Esophagus (tissue), 2 donors: ENCODE results near the gene TAS2R43. TPM values are rescaled to one million over a fixed set of nuclear protein-coding genes. Genes with fewer than 3 reads are reported as not detected.
"Not testable (repeated sequence)": the region's sequence is repeated elsewhere in the genome, so short reads cannot be mapped to it uniquely, and the experiment has no call there.

Experiments used
- H3K27ac ChIP-seq, 2 donors: one replicate each; pipeline ENCODE4 v1.5.1; 2013; ENCODE audit warnings: low read depth in 2 of 2, mild to moderate bottlenecking in 2 of 2, inconsistent platforms in 1 of 2, low read length in 1 of 2, moderate library complexity in 1 of 2
- H3K27me3 ChIP-seq, 2 donors: one replicate each; pipeline ENCODE4 v1.6.1; 2013; ENCODE audit warnings: low read length in 2 of 2, control low read depth in 1 of 2, mild to moderate bottlenecking in 1 of 2; ENCODE audit not compliant: insufficient read depth in 2 of 2, control insufficient read depth in 1 of 2
- H3K36me3 ChIP-seq, 2 donors: one replicate each; pipeline ENCODE4 v1.6.1; 2013; ENCODE audit warnings: low read length in 1 of 2; ENCODE audit not compliant: control insufficient read depth in 2 of 2, insufficient read depth in 2 of 2
- H3K4me1 ChIP-seq, 2 donors: one replicate each; pipeline ENCODE4 v1.6.1; 2013; ENCODE audit warnings: low read length in 1 of 2; ENCODE audit not compliant: control insufficient read depth in 2 of 2, insufficient read depth in 2 of 2
- H3K4me3 ChIP-seq, 2 donors: one replicate each; pipeline ENCODE4 v1.5.1; 2013; ENCODE audit warnings: low read length in 2 of 2, mild to moderate bottlenecking in 2 of 2, low read depth in 1 of 2, moderate library complexity in 1 of 2
- H3K9me3 ChIP-seq, 2 donors: one replicate each; pipeline ENCODE4 v1.6.1; 2013; ENCODE audit warnings: mild to moderate bottlenecking in 2 of 2, low read depth in 1 of 2, low read length in 1 of 2, moderate library complexity in 1 of 2; ENCODE audit not compliant: control insufficient read depth in 2 of 2, insufficient read depth in 1 of 2
- WGBS, 2 donors: extraction: QIAGEN DNeasy Blood & Tissue Kit; methylation state at CpG; one replicate each; pipeline ENCODE4 v1.1.7; 2013; 5-methylcytosine and 5-hydroxymethylcytosine counted together
- polyA plus RNA-seq, 2 donors: library from polyadenylated mRNA; stranded (reverse); fragments of 200-250 nt; gene quantifications; one replicate each; pipeline ENCODE4 v1.2.3, GENCODE V29; 2013
- donor health status: healthy with polysubstance abuse.
- donor health status: Bipolar disorder and iron deficiency.

Gene TAS2R43
- polyA plus RNA-seq, result not detected

- Histone ChIP-seq H3K4me3 (no peak within 1 kb of the TSS), H3K4me1 (no peaks in the 10 kb centered on the region), H3K27me3 (no peaks in the 10 kb centered on the region), H3K36me3 (no peaks in the 10 kb centered on the region), H3K9me3 (no peaks in the 10 kb centered on the region), H3K27ac (no peak within 1 kb of the TSS)
- WGBS, 2 donors, result 83 to 90% methylated on average over 3 to 6 of the region's 6 CpGs
Observed at GRCh38 chr12:11092128-11092527, at the start of gene TAS2R43. Gene TAS2R43 (minus strand): TSS chr12:11092313. CDS start chr12:11092229, 84 bp downstream.

GRCh38 chr12:11136075-11136474 lies 44.0 kb upstream of the TAS2R43 start:
- Histone ChIP-seq H3K4me3 (no peak overlapping the region), H3K4me1 (no peaks in the 10 kb centered on the region)
- WGBS, 2 donors, result 41 to 68% methylated on average over 2 of the region's 2 CpGs

GRCh38 chr12:11134305-11134704 lies 42.2 kb upstream of the TAS2R43 start, which contains the start of gene TAS2R30:
Gene TAS2R30 (minus strand): TSS chr12:11134644. CDS start chr12:11134244, 400 bp downstream.
- H3K4me1 ChIP-seq, result no peaks in the 10 kb centered on the region
- no peak within 1 kb of the TSS for H3K27ac ChIP-seq
- 57 to 72% methylated on average over 3 of the region's 3 CpGs for WGBS, 2 donors
- H3K9me3 ChIP-seq, result no peaks in the 10 kb centered on the region
- no peaks in the 10 kb centered on the region for H3K27me3 ChIP-seq
- no peaks in the 10 kb centered on the region for H3K36me3 ChIP-seq
- no peak within 1 kb of the TSS for H3K4me3 ChIP-seq

More at GRCh38 chr12:11136075-11136474, 44.0 kb upstream of the TAS2R43 start:
- no peaks in the 10 kb centered on the region for H3K9me3 ChIP-seq
- no peaks in the 10 kb centered on the region for H3K27me3 ChIP-seq
- H3K27ac ChIP-seq, result no peak overlapping the region
- H3K36me3 ChIP-seq, result no peaks in the 10 kb centered on the region

GRCh38 chr12:11133816-11134215 lies 41.7 kb upstream of the TAS2R43 start:
- H3K4me3 ChIP-seq, result no peak overlapping the region
- no peaks in the 10 kb centered on the region for H3K4me1 ChIP-seq
- WGBS, 2 donors, result 61 to 65% methylated on average over 2 of the region's 2 CpGs
- H3K9me3 ChIP-seq, result no peaks in the 10 kb centered on the region
- no peak overlapping the region for H3K27ac ChIP-seq
- H3K27me3 ChIP-seq, result no peaks in the 10 kb centered on the region
- H3K36me3 ChIP-seq, result no peaks in the 10 kb centered on the region

- no peak overlapping the region for H3K4me3 ChIP-seq
- no peaks in the 10 kb centered on the region for H3K4me1 ChIP-seq
- 98 to 100% methylated on average over 2 of the region's 2 CpGs for WGBS, 2 donors
- no peak overlapping the region for H3K27ac ChIP-seq
- no peaks in the 10 kb centered on the region for H3K27me3 ChIP-seq
- no peaks in the 10 kb centered on the region for H3K36me3 ChIP-seq
- H3K9me3 ChIP-seq, result no peaks in the 10 kb centered on the region
Observed at GRCh38 chr12:11133162-11133561, 41.0 kb upstream of the TAS2R43 start.

- H3K36me3 ChIP-seq, result no peaks in the 10 kb centered on the region
- H3K9me3 ChIP-seq, result no peaks in the 10 kb centered on the region
- H3K27me3 ChIP-seq, result no peaks in the 10 kb centered on the region
- no peaks in the 10 kb centered on the region for H3K4me1 ChIP-seq
- no peak overlapping the region for H3K27ac ChIP-seq
- no peak overlapping the region for H3K4me3 ChIP-seq
- WGBS, 2 donors, result 0 to 62% methylated on average over 2 of the region's 2 CpGs
Observed at GRCh38 chr12:11130999-11131398, 38.9 kb upstream of the TAS2R43 start.

- 94 to 97% methylated on average over 3 of the region's 3 CpGs for WGBS, 2 donors
- Histone ChIP-seq H3K9me3 (no peaks in the 10 kb centered on the region), H3K36me3 (no peaks in the 10 kb centered on the region), H3K27ac (no peak overlapping the region), H3K4me1 (no peaks in the 10 kb centered on the region), H3K4me3 (no peak overlapping the region), H3K27me3 (no peaks in the 10 kb centered on the region)
Observed at GRCh38 chr12:11130382-11130781, 38.3 kb upstream of the TAS2R43 start.

- WGBS, 2 donors, result 98 to 100% methylated on average over 1 of the region's 1 CpG
- not testable (repeated sequence) for H3K9me3 ChIP-seq, H3K4me3 ChIP-seq, H3K27me3 ChIP-seq, H3K4me1 ChIP-seq, H3K27ac ChIP-seq, H3K36me3 ChIP-seq
Observed at GRCh38 chr12:11114130-11114529, 22.0 kb upstream of the TAS2R43 start.

GRCh38 chr12:11111213-11111612 lies 19.1 kb upstream of the TAS2R43 start:
- not testable (repeated sequence) for H3K36me3 ChIP-seq, H3K27me3 ChIP-seq, H3K27ac ChIP-seq, H3K4me3 ChIP-seq, H3K4me1 ChIP-seq, H3K9me3 ChIP-seq
- WGBS, 2 donors, result 85 to 89% methylated on average over 1 of the region's 1 CpG

- Histone ChIP-seq H3K9me3 (peaks cover 3 to 4% of the 10 kb centered on the region in 2 donors), H3K36me3 (no peaks in the 10 kb centered on the region), H3K4me3 (no peak overlapping the region), H3K4me1 (no peaks in the 10 kb centered on the region), H3K27me3 (no peaks in the 10 kb centered on the region), H3K27ac (no peak overlapping the region)
- WGBS, 2 donors, result 86 to 91% methylated on average over 2 of the region's 2 CpGs
Observed at GRCh38 chr12:11108862-11109261, 16.7 kb upstream of the TAS2R43 start.
